PC-3 (cell line): ENCODE results near the gene AGAP5.
"Not testable (repeated sequence)": the region's sequence is repeated elsewhere in the genome, so short reads cannot be mapped to it uniquely, and the experiment has no call there.

ENCODE experiments used
- EZH2 ChIP-seq: fragments of 300-600 bp; sonication (generic); IDR thresholded peaks from one replicate; pipeline ENCODE4 v1.6.1; 2017; ENCODE audit warnings: antibody characterized with exemption, mild to moderate bottlenecking, low read length; ENCODE audit not compliant: unreplicated experiment
- EZH2phosphoT487 ChIP-seq: fragments of 300-600 bp; sonication (generic); IDR thresholded peaks from 2 replicates; pipeline ENCODE4 v1.6.1; 2018; ENCODE audit warnings: mild to moderate bottlenecking, antibody characterized with exemption, low read length, borderline replicate concordance
- TF ChIP-seq, protein P1 (sequence below): fragments of 300-600 bp; sonication (generic); conservative IDR thresholded peaks from 2 replicates; pipeline ENCODE4 v1.5.1; 2017; ENCODE audit warnings: antibody characterized with exemption, low read depth, mild to moderate bottlenecking, low read length

- TF ChIP-seq EZH2phosphoT487, EZH2: not testable (repeated sequence)
- TF ChIP-seq, protein P1, sequence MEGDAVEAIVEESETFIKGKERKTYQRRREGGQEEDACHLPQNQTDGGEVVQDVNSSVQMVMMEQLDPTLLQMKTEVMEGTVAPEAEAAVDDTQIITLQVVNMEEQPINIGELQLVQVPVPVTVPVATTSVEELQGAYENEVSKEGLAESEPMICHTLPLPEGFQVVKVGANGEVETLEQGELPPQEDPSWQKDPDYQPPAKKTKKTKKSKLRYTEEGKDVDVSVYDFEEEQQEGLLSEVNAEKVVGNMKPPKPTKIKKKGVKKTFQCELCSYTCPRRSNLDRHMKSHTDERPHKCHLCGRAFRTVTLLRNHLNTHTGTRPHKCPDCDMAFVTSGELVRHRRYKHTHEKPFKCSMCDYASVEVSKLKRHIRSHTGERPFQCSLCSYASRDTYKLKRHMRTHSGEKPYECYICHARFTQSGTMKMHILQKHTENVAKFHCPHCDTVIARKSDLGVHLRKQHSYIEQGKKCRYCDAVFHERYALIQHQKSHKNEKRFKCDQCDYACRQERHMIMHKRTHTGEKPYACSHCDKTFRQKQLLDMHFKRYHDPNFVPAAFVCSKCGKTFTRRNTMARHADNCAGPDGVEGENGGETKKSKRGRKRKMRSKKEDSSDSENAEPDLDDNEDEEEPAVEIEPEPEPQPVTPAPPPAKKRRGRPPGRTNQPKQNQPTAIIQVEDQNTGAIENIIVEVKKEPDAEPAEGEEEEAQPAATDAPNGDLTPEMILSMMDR: not testable (repeated sequence)
Measured at GRCh38 chr10:73690755-73691154, 7.2 kb downstream of the AGAP5 start.
